Ovary (tissue), 9 donors: Measurements from ENCODE around the gene PATJ. TPM values are rescaled to one million over a fixed set of nuclear protein-coding genes. Genes with fewer than 3 reads are reported as not detected.

Source experiments
- DNase-seq, 5 donors: peaks; one replicate each; pipeline ENCODE4 v3.0.0-alpha.2; 2019 to 2020
- H3K27ac ChIP-seq, 2 donors: fragments of 200-600 bp; one replicate each; pipeline versions ENCODE4 v1.5.1 to v1.8.0; 2019 to 2022
- H3K27me3 ChIP-seq: fragments of 200-600 bp; one replicate; pipeline ENCODE4 v1.8.0; 2022
- H3K36me3 ChIP-seq: fragments of 200-600 bp; sonication (generic); one replicate; pipeline ENCODE4 v1.5.1; 2019
- H3K4me1 ChIP-seq: one replicate; pipeline ENCODE4 v1.8.1; 2013; ENCODE audit warnings: mild to moderate bottlenecking, moderate library complexity; ENCODE audit not compliant: insufficient read depth
- H3K4me3 ChIP-seq: fragments of 200-600 bp; sonication (generic); one replicate; pipeline ENCODE4 v1.5.1; 2017
- H3K9me3 ChIP-seq, 2 donors: fragments of 200-600 bp in 1 of 2; sonication (generic) in 1 of 2; one replicate each; pipeline versions ENCODE4 v1.5.1 to v1.8.1; 2013 to 2019; ENCODE audit warnings: mild to moderate bottlenecking in 1 of 2, moderate library complexity in 1 of 2
- EP300 ChIP-seq: sonication (generic); formaldehyde crosslinking; IDR thresholded peaks from one replicate; pipeline ENCODE4 v1.6.1; 2017; ENCODE audit warnings: antibody characterized with exemption
- POLR2A ChIP-seq: fragments of 450-650 bp; IDR thresholded peaks from one replicate; pipeline ENCODE4 v1.6.1; 2017; ENCODE audit warnings: antibody characterized with exemption, mild to moderate bottlenecking, moderate library complexity
- WGBS, 3 donors: extraction: QIAGEN DNeasy Blood & Tissue Kit in 1 of 3; methylation state at CpG; one replicate each; pipeline versions ENCODE4 v1.1.5 to v1.1.7; 2013 to 2017; 5-methylcytosine and 5-hydroxymethylcytosine counted together
- intact Hi-C, 4 donors: fragments of 100-400 bp; cut with DNase I; formaldehyde crosslinking; loops; one replicate each; pipeline versions ENCODE4 v1.11.0 to v1.15.1; 2022 to 2023
- polyA plus RNA-seq, 2 donors: library from polyadenylated mRNA; stranded (reverse); fragments of 200-250 nt in 1 of 2; fragments of 350-450 nt in 1 of 2; fragmentation: Illumina TruSeq in 1 of 2; extraction: RNeasy Lipid Tissue Mini Kit (QIAGEN cat#74804) in 1 of 2; gene quantifications; one replicate each; pipeline ENCODE4 v1.2.3, GENCODE V29; 2013 to 2014
- total RNA-seq, 7 donors: library from RNA; depleted of rRNA in 2 of 7; stranded (reverse); fragments of >200 nt in 2 of 7; fragmentation: NEBNext Ultra II Directional in 3 of 7; extraction: Animal tissue kit (Norgen Biotek cat#: 25700) in 3 of 7; gene quantifications; one replicate each; pipeline versions ENCODE4 v1.1.0 to v1.2.4, GENCODE V29; 2016 to 2023
- TF ChIP-seq, protein P1 (sequence below), 3 donors: fragments of 450-650 bp in 2 of 3; fragments of 200-600 bp in 1 of 3; IDR thresholded peaks; one replicate each; pipeline versions ENCODE4 v1.5.1 to v1.8.0; 2016 to 2022; ENCODE audit warnings: antibody characterized with exemption in 3 of 3, mild to moderate bottlenecking in 1 of 3
- donor health status: DM: no; HTN: no; CAD: no; lungs with moderate emphysema.
- donor health status: DM: no; HTN: no; CAD: no.
- donor health status: Bipolar disorder and iron deficiency.
- donor health status: DM: yes; HTN: yes; CAD: no.
- donor health status: DM: no; HTN: no; CAD: no.
- donor health status: DM: yes; HTN: yes; CAD: no.

The PATJ gene
- total and polyA plus RNA-seq, 9 donors, result 7.6 to 60.1 (median 25.5) TPM

DNA sequence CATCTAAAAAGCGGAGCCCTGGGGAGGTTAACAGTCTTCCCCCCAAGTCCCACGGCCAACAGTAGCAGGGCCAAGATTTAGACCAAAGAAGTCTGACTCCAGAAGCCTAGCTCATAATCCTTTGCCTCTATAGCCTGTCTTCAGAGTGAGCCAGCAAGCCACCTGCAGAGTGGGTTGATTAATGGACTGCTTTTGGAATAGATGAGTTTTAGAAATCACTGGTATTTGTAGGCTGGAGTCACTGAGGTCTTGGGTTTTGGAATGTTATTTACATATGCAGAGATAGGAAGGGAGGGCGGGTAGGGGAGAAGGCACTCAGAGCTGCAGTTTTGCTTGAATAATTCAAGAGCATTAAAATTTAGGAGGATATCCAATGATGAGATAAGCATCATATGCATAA lies 361.6 kb downstream of the PATJ start:
- H3K4me1 ChIP-seq, result no peaks in the 10 kb centered on the region

DNA sequence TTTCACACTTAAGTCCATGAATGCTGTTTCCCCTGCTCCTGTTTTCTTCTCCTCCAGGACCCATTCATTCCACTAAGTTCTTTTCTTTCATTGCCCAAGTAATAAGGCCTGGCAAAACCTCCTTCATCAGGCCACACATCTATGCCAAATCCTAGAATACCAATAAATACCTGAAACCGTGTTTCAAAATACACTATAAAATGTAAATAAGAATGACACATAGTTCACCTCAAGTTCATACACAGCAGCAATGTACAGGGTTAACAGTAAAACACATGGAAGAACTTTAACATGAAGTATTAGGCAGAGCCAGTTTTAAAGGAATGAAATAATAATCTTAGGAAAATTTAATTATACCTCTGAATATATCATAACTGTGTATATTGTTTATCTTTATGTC lies 365.6 kb downstream of the PATJ start:
- intact Hi-C loops, result no loop called here
- 55 to 74% (median 58%) methylated on average over 1 of the region's 1 CpG for WGBS, 3 donors
- no peak for DNase-seq
- no peaks in the 10 kb centered on the region for H3K36me3 ChIP-seq
- peaks cover 2% of the 10 kb centered on the region for H3K4me1 ChIP-seq
- no peak overlapping the region for H3K27ac ChIP-seq
- H3K9me3 ChIP-seq, result no peaks in the 10 kb centered on the region
- TF ChIP-seq POLR2A (no peak), EP300 (no peak)
- TF ChIP-seq, protein P1, sequence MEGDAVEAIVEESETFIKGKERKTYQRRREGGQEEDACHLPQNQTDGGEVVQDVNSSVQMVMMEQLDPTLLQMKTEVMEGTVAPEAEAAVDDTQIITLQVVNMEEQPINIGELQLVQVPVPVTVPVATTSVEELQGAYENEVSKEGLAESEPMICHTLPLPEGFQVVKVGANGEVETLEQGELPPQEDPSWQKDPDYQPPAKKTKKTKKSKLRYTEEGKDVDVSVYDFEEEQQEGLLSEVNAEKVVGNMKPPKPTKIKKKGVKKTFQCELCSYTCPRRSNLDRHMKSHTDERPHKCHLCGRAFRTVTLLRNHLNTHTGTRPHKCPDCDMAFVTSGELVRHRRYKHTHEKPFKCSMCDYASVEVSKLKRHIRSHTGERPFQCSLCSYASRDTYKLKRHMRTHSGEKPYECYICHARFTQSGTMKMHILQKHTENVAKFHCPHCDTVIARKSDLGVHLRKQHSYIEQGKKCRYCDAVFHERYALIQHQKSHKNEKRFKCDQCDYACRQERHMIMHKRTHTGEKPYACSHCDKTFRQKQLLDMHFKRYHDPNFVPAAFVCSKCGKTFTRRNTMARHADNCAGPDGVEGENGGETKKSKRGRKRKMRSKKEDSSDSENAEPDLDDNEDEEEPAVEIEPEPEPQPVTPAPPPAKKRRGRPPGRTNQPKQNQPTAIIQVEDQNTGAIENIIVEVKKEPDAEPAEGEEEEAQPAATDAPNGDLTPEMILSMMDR (IDR thresholded peaks at IDR 0.05), result no peak
- H3K4me3 ChIP-seq, result no peak overlapping the region
- no peaks in the 10 kb centered on the region for H3K27me3 ChIP-seq

More for the DNA sequence above, 361.6 kb downstream of the PATJ start:
- H3K27me3 ChIP-seq, result no peaks in the 10 kb centered on the region
- no peaks in the 10 kb centered on the region for H3K36me3 ChIP-seq
- TF ChIP-seq, protein P1 (IDR thresholded peaks at IDR 0.05), result no peak
- TF ChIP-seq POLR2A (no peak), EP300 (no peak)
- H3K27ac ChIP-seq, result no peak overlapping the region
- H3K4me3 ChIP-seq, result no peak overlapping the region
- intact Hi-C loops, result no loop called here
- DNase-seq, result no peak
- WGBS, 3 donors, result 71 to 76% (median 73%) methylated on average over 3 of the region's 3 CpGs
- H3K9me3 ChIP-seq, result no peaks in the 10 kb centered on the region

DNA sequence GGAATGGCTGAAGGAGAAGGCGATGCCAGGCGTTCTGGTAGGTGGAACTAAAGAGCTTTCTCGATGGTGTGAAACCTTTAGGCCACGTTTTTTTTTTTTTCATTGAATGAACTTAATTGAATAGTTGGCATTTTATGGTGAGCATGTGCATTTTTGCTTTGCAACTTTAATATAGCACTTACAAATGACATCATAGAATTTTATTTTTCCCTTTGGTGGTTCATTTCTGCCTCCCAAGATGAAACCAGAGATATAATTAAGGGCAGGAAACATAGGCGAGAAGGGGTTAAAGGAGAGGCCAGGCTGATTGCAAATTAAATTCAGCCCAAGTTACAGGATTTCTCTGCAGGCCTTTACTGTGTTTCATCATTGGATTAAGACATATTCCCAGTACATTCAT lies 366.8 kb downstream of the PATJ start:
- Histone ChIP-seq H3K27me3 (no peaks in the 10 kb centered on the region), H3K4me3 (no peak overlapping the region), H3K4me1 (peaks cover 2% of the 10 kb centered on the region), H3K9me3 (no peaks in the 10 kb centered on the region), H3K27ac (peak overlapping the region in 1 of 2 donors; percentile 58), H3K36me3 (no peaks in the 10 kb centered on the region)
- 77 to 92% (median 81%) methylated on average over 5 of the region's 5 CpGs for WGBS, 3 donors
- TF ChIP-seq, protein P1 (IDR thresholded peaks at IDR 0.05), result no peak
- no peak for TF ChIP-seq EP300
- TF ChIP-seq POLR2A, result no peak
- intact Hi-C loops, result no loop called here
- no peak for DNase-seq

DNA sequence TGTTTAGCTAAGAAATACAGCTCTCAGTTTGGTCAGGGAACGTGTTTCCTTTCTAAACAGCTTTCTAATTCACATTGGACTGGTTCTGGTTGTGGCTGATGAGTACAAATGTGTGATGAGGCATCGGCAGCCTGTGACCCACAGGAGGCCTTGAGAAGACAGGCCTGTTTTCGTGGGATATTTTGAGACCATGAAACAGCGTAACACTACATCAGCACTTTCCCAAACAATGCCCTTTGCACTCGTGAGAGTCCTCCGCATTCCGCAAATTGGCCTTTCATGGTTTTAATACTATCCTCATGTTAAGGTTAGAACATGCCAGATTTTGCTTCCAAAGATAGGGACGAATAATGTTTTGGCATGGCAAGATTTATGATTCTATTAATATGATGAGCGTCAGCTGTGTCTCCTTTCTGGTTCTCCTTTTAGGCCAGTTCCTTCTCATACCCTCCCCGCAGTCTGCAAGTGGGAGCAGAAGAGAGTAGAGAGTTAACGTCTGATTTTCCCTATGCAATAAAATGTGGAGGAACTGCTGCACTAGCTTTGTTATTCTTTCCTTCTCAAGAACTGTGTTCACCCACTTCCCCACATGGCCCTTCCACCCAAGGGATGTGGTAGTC lies 368.0 kb downstream of the PATJ start:
- intact Hi-C loops, result no loop called here

More for the DNA sequence above, 368.0 kb downstream of the PATJ start:
- Histone ChIP-seq H3K27me3 (no peaks in the 10 kb centered on the region), H3K36me3 (no peaks in the 10 kb centered on the region), H3K4me1 (peaks cover 2% of the 10 kb centered on the region), H3K4me3 (no peak overlapping the region), H3K9me3 (no peaks in the 10 kb centered on the region), H3K27ac (peak overlapping the region in 1 of 2 donors; percentile 58)
- 25 to 39% (median 25%) methylated on average over 11 of the region's 11 CpGs for WGBS, 3 donors
- TF ChIP-seq EP300 (no peak), POLR2A (no peak)
- TF ChIP-seq, protein P1 (IDR thresholded peaks at IDR 0.05), result no peak
- DNase-seq, result peak; percentile 29 to 60 (median 32)
